Neuronal stem cell (in vitro differentiated cells): ENCODE results near the gene ALG2. TPM values are rescaled to one million over a fixed set of nuclear protein-coding genes. Genes with fewer than 3 reads are reported as not detected.
A peak's percentile ranks its signal among the peaks of the same experiment; 100 is the strongest.

ENCODE experiments used
- DNase-seq: peaks from one replicate; pipeline ENCODE4 v3.0.0-alpha.2; 2013; ENCODE audit warnings: low spot score
- H2AFZ ChIP-seq: one replicate; pipeline ENCODE4 v1.6.1; 2013; ENCODE audit warnings: mild to moderate bottlenecking, low read length, inconsistent platforms
- H2AK5ac ChIP-seq: 2 replicates; pipeline ENCODE4 v1.6.1; 2013; ENCODE audit warnings: low read depth, mild to moderate bottlenecking, inconsistent platforms, low read length, moderate library complexity, mixed read lengths
- H2BK120ac ChIP-seq: 2 replicates; pipeline ENCODE4 v1.6.1; 2013; ENCODE audit warnings: low read depth, mild to moderate bottlenecking, inconsistent platforms, low read length, moderate library complexity, mixed read lengths
- H2BK12ac ChIP-seq: one replicate; pipeline ENCODE4 v1.6.1; 2013; ENCODE audit warnings: low read length, inconsistent platforms
- H2BK15ac ChIP-seq: 2 replicates; pipeline ENCODE4 v1.6.1; 2013; ENCODE audit warnings: mild to moderate bottlenecking, low read length, inconsistent platforms, mixed read lengths
- H2BK5ac ChIP-seq: one replicate; pipeline ENCODE4 v1.6.1; 2013; ENCODE audit warnings: inconsistent platforms, mild to moderate bottlenecking, low read length, moderate library complexity
- H3K14ac ChIP-seq: one replicate; pipeline ENCODE4 v1.6.1; 2013; ENCODE audit warnings: low read length, inconsistent platforms
- H3K18ac ChIP-seq: 2 replicates; pipeline ENCODE4 v1.6.1; 2013; ENCODE audit warnings: low read length, inconsistent platforms
- H3K23ac ChIP-seq: 2 replicates; pipeline ENCODE4 v1.6.1; 2013; ENCODE audit warnings: low read depth, mild to moderate bottlenecking, mixed read lengths, low read length, inconsistent platforms; ENCODE audit not compliant: poor library complexity
- H3K27ac ChIP-seq: replicated peaks from 3 replicates; pipeline ENCODE4 v1.5.1; 2013; ENCODE audit warnings: low read length, inconsistent platforms
- H3K27me3 ChIP-seq, 3 experiments: 2 replicates each; pipeline ENCODE4 v1.6.1; 2013; ENCODE audit warnings: low read length in 3 of 3, mild to moderate bottlenecking in 2 of 3, inconsistent platforms in 1 of 3, low read depth in 1 of 3, mixed read lengths in 1 of 3, moderate library complexity in 1 of 3; ENCODE audit not compliant: control insufficient read depth in 3 of 3, insufficient read depth in 3 of 3
- H3K36me3 ChIP-seq, 2 donors: replicated peaks in 1 of 2; 2 replicates each; pipeline ENCODE4 v1.6.1; 2013; ENCODE audit warnings: low read length in 2 of 2; ENCODE audit not compliant: control insufficient read depth in 2 of 2, insufficient read depth in 2 of 2
- H3K4ac ChIP-seq: 2 replicates; pipeline ENCODE4 v1.6.1; 2013; ENCODE audit warnings: inconsistent platforms, mild to moderate bottlenecking, low read length, moderate library complexity
- H3K4me1 ChIP-seq, 2 donors: 1 replicate in 1 of 2; 2 replicates in 1 of 2; pipeline ENCODE4 v1.6.1; 2013; ENCODE audit warnings: low read length in 2 of 2, low read depth in 1 of 2; ENCODE audit not compliant: control insufficient read depth in 2 of 2, insufficient read depth in 1 of 2
- H3K4me2 ChIP-seq: one replicate; pipeline ENCODE4 v1.6.1; 2013; ENCODE audit warnings: mild to moderate bottlenecking, low read length, inconsistent platforms; ENCODE audit not compliant: insufficient read depth, poor library complexity, severe bottlenecking
- H3K4me3 ChIP-seq, 2 donors: 2 replicates each; pipeline ENCODE4 v1.5.1; 2013; ENCODE audit warnings: low read length in 2 of 2, mild to moderate bottlenecking in 2 of 2, inconsistent platforms in 1 of 2, moderate library complexity in 1 of 2
- H3K79me1 ChIP-seq: one replicate; pipeline ENCODE4 v1.6.1; 2013; ENCODE audit warnings: low read depth, mild to moderate bottlenecking, inconsistent platforms, low read length, moderate library complexity
- H3K9ac ChIP-seq: one replicate; pipeline ENCODE4 v1.6.1; 2013; ENCODE audit warnings: mild to moderate bottlenecking, low read depth, low read length, inconsistent platforms; ENCODE audit not compliant: poor library complexity
- H3K9me3 ChIP-seq, 2 donors: replicated peaks in 1 of 2; 2 replicates each; pipeline versions ENCODE3 to v1.6.1; 2013; ENCODE audit warnings: low read length in 2 of 2, mild to moderate bottlenecking in 2 of 2, inconsistent platforms in 1 of 2, low read depth in 1 of 2, mixed read lengths in 1 of 2, moderate library complexity in 1 of 2; ENCODE audit not compliant: control insufficient read depth in 2 of 2, insufficient read depth in 1 of 2
- H4K8ac ChIP-seq: one replicate; pipeline ENCODE4 v1.6.1; 2013; ENCODE audit warnings: low read depth, mild to moderate bottlenecking, inconsistent platforms, low read length, moderate library complexity
- H4K91ac ChIP-seq: one replicate; pipeline ENCODE4 v1.6.1; 2013; ENCODE audit warnings: low read length, low read depth, mild to moderate bottlenecking, inconsistent platforms; ENCODE audit not compliant: poor library complexity
- WGBS, 2 donors: extraction: QIAGEN DNeasy Blood & Tissue Kit; methylation state at CpG; one replicate each; pipeline ENCODE4 v1.1.7; 2013; ENCODE audit warnings: missing lambda C conversion rate in 2 of 2, mixed read lengths in 1 of 2; ENCODE audit not compliant: insufficient read length in 2 of 2, insufficient replicate concordance in 1 of 2; ENCODE audit errors: extremely low coverage in 2 of 2; 5-methylcytosine and 5-hydroxymethylcytosine counted together
- polyA plus RNA-seq, 2 experiments: library from polyadenylated mRNA; stranded (reverse); fragments of 200-250 nt; gene quantifications; one replicate each; pipeline ENCODE4 v1.2.3, GENCODE V29; 2013

ALG2 gene
- polyA plus RNA-seq (2013, experiment 1 of 2): 18.1 TPM
- 17.7 TPM for polyA plus RNA-seq (2013, experiment 2 of 2)

- peaks cover 11 to 65% of the 10 kb centered on the region in 2 donors for H3K36me3 ChIP-seq
- H4K91ac ChIP-seq: peak within 1 kb of the TSS; percentile 86
- peak within 1 kb of the TSS; percentile 98 for H3K18ac ChIP-seq
- whole genome bisulfite sequencing, 2 donors: no CpG with 5 or more reads among the region's 70 CpGs
- H3K23ac ChIP-seq: peak within 1 kb of the TSS; percentile 98
- peaks cover 8% of the 10 kb centered on the region for H3K79me1 ChIP-seq
- DNase-seq: peak; percentile 94
- H3K4me1 ChIP-seq: peaks cover 4 to 7% of the 10 kb centered on the region in 2 donors
- H2BK120ac ChIP-seq: no peak within 1 kb of the TSS
- H2BK12ac ChIP-seq: no peak within 1 kb of the TSS
- H2AK5ac ChIP-seq: peak within 1 kb of the TSS; percentile 60
- H2BK5ac ChIP-seq: peak within 1 kb of the TSS; percentile 26
- peak within 1 kb of the TSS; percentile 87 for H3K4me2 ChIP-seq
- H2AFZ ChIP-seq: peak within 1 kb of the TSS; percentile 93
- H3K27me3 ChIP-seq: no peaks in the 10 kb centered on the region
- H3K9me3 ChIP-seq: no peaks in the 10 kb centered on the region
- peak within 1 kb of the TSS; percentile 54 for H3K27ac ChIP-seq
- H3K14ac ChIP-seq: peak within 1 kb of the TSS; percentile 96
- H3K4ac ChIP-seq: peak within 1 kb of the TSS; percentile 37
- H3K4me3 ChIP-seq: peak within 1 kb of the TSS; percentile 97 to 98
- H4K8ac ChIP-seq: peak within 1 kb of the TSS; percentile 74
- peak within 1 kb of the TSS; percentile 100 for H3K9ac ChIP-seq
- H2BK15ac ChIP-seq: peak within 1 kb of the TSS; percentile 60
These were observed at the start of gene ALG2, which contains the start of gene SEC61B for GRCh38 chr9:99221621-99222415. Gene ALG2, minus strand, starts transcription at chr9:99221942. Its CDS starts 48 bp downstream, at chr9:99221894. Gene SEC61B, plus strand, starts transcription at chr9:99222282. Its CDS starts 82 bp downstream, at chr9:99222364.

GRCh38 chr9:99270491-99270890 is 48.7 kb upstream of the ALG2 start:
- Histone ChIP-seq H3K23ac (no peak overlapping the region), H3K9me3 (no peaks in the 10 kb centered on the region), H3K4me3 (no peak overlapping the region), H2AFZ (no peak overlapping the region), H4K91ac (no peak overlapping the region), H2BK120ac (no peak overlapping the region), H2BK12ac (no peak overlapping the region), H3K14ac (no peak overlapping the region), H4K8ac (no peak overlapping the region), H3K4ac (no peak overlapping the region), H2AK5ac (no peak overlapping the region), H2BK5ac (no peak overlapping the region), H2BK15ac (no peak overlapping the region), H3K9ac (no peak overlapping the region), H3K36me3 (no peaks in the 10 kb centered on the region), H3K4me1 (peaks cover 0 to 4% of the 10 kb centered on the region in 2 donors), H3K18ac (no peak overlapping the region), H3K79me1 (no peaks in the 10 kb centered on the region), H3K4me2 (no peak overlapping the region), H3K27me3 (peaks cover 0 to 2% (median 0%) of the 10 kb centered on the region in 3 experiments), H3K27ac (no peak overlapping the region)
- WGBS, 2 donors: no CpG with 5 or more reads among the region's 3 CpGs
- no peak for DNase-seq

- Histone ChIP-seq H4K91ac (no peak overlapping the region), H3K4me3 (no peak overlapping the region), H3K9ac (no peak overlapping the region), H2BK120ac (no peak overlapping the region), H3K4me1 (peaks cover 0 to 4% of the 10 kb centered on the region in 2 donors), H3K79me1 (no peaks in the 10 kb centered on the region), H3K4ac (no peak overlapping the region), H4K8ac (no peak overlapping the region), H3K23ac (no peak overlapping the region), H2BK5ac (no peak overlapping the region), H3K36me3 (no peaks in the 10 kb centered on the region), H3K4me2 (no peak overlapping the region), H3K27ac (no peak overlapping the region), H3K9me3 (no peaks in the 10 kb centered on the region), H2BK15ac (no peak overlapping the region), H3K27me3 (peaks cover 0 to 2% (median 0%) of the 10 kb centered on the region in 3 experiments), H2BK12ac (no peak overlapping the region), H2AFZ (no peak overlapping the region), H2AK5ac (no peak overlapping the region), H3K14ac (no peak overlapping the region), H3K18ac (no peak overlapping the region)
- DNase-seq: no peak
- 100% methylated on average over 2 of the region's 3 CpGs for WGBS, 2 donors
These were observed 47.7 kb upstream of the ALG2 start for GRCh38 chr9:99269416-99269815.

GRCh38 chr9:99266255-99267023 is 44.7 kb upstream of the ALG2 start:
- no peak overlapping the region for H2BK5ac ChIP-seq
- H3K9me3 ChIP-seq: no peaks in the 10 kb centered on the region
- no peak overlapping the region for H4K8ac ChIP-seq
- H3K27ac ChIP-seq: no peak overlapping the region
- peak; percentile 67 for DNase-seq
- H3K4me1 ChIP-seq: peaks cover 0 to 2% of the 10 kb centered on the region in 2 donors
- H3K23ac ChIP-seq: no peak overlapping the region
- H3K79me1 ChIP-seq: no peaks in the 10 kb centered on the region
- H3K4me3 ChIP-seq: no peak overlapping the region
- no peak overlapping the region for H2AFZ ChIP-seq
- no peak overlapping the region for H4K91ac ChIP-seq
- H3K18ac ChIP-seq: no peak overlapping the region
- H2AK5ac ChIP-seq: no peak overlapping the region
- H3K27me3 ChIP-seq: peaks cover 0 to 2% (median 0%) of the 10 kb centered on the region in 3 experiments
- H2BK15ac ChIP-seq: no peak overlapping the region
- H3K14ac ChIP-seq: no peak overlapping the region
- H2BK120ac ChIP-seq: no peak overlapping the region
- no peak overlapping the region for H3K4ac ChIP-seq
- H2BK12ac ChIP-seq: no peak overlapping the region
- no CpG with 5 or more reads among the region's 17 CpGs for WGBS, 2 donors
- H3K36me3 ChIP-seq: no peaks in the 10 kb centered on the region
- H3K4me2 ChIP-seq: no peak overlapping the region
- no peak overlapping the region for H3K9ac ChIP-seq
